Mesendoderm (in vitro differentiated cells): Measurements from ENCODE around the gene BRI3BP.

Experiments
- DNase-seq: peaks from one replicate; pipeline ENCODE4 v3.0.0; 2013
- H2AK5ac ChIP-seq: 2 replicates; pipeline ENCODE4 v1.6.1; 2013; ENCODE audit warnings: low read length, inconsistent platforms
- H2BK120ac ChIP-seq: 2 replicates; pipeline ENCODE4 v1.6.1; 2013; ENCODE audit warnings: low read depth, mild to moderate bottlenecking, low read length, moderate library complexity, mixed read lengths
- H2BK15ac ChIP-seq: replicated peaks from 2 replicates; pipeline ENCODE4 v1.6.1; 2013; ENCODE audit warnings: low read depth, mild to moderate bottlenecking, moderate library complexity
- H2BK5ac ChIP-seq: 2 replicates; pipeline ENCODE4 v1.6.1; 2013; ENCODE audit warnings: low read length, inconsistent platforms
- H3K18ac ChIP-seq: 2 replicates; pipeline ENCODE4 v1.6.1; 2013; ENCODE audit warnings: mild to moderate bottlenecking, low read length, mixed read lengths
- H3K23ac ChIP-seq: one replicate; pipeline ENCODE4 v1.6.1; 2013; ENCODE audit warnings: low read length
- H3K27ac ChIP-seq: 2 replicates; pipeline ENCODE4 v1.5.1; 2013; ENCODE audit warnings: low read depth, mild to moderate bottlenecking, inconsistent platforms, low read length, moderate library complexity
- H3K27me3 ChIP-seq: 2 replicates; pipeline ENCODE4 v1.6.1; 2013; ENCODE audit warnings: low read length, control low read depth, mild to moderate bottlenecking, inconsistent platforms; ENCODE audit not compliant: insufficient read depth, poor library complexity
- H3K36me3 ChIP-seq: 2 replicates; pipeline ENCODE4 v1.6.1; 2013; ENCODE audit warnings: low read length, inconsistent platforms; ENCODE audit not compliant: control insufficient read depth, insufficient read depth
- H3K4ac ChIP-seq: one replicate; pipeline ENCODE4 v1.6.1; 2013; ENCODE audit warnings: low read depth, mild to moderate bottlenecking, low read length, moderate library complexity
- H3K4me1 ChIP-seq: 2 replicates; pipeline ENCODE4 v1.6.1; 2013; ENCODE audit warnings: low read depth, low read length, inconsistent platforms; ENCODE audit not compliant: control insufficient read depth
- H3K4me2 ChIP-seq: 2 replicates; pipeline ENCODE4 v1.6.1; 2013; ENCODE audit warnings: low read length
- H3K4me3 ChIP-seq: 2 replicates; pipeline ENCODE4 v1.5.1; 2013; ENCODE audit warnings: mild to moderate bottlenecking, low read length
- H3K56ac ChIP-seq: one replicate; pipeline ENCODE4 v1.6.1; 2013; ENCODE audit warnings: low read length
- H3K79me1 ChIP-seq: 2 replicates; pipeline ENCODE4 v1.6.1; 2013; ENCODE audit warnings: low read length, inconsistent platforms
- H3K79me2 ChIP-seq: 2 replicates; pipeline ENCODE4 v1.6.1; 2013; ENCODE audit warnings: mild to moderate bottlenecking, low read length; ENCODE audit not compliant: control insufficient read depth, insufficient read depth
- H3K9ac ChIP-seq: 2 replicates; pipeline ENCODE4 v1.6.1; 2013; ENCODE audit warnings: low read length, inconsistent platforms
- H4K5ac ChIP-seq: one replicate; pipeline ENCODE4 v1.6.1; 2013; ENCODE audit warnings: low read length
- H4K8ac ChIP-seq: one replicate; pipeline ENCODE4 v1.6.1; 2013; ENCODE audit warnings: low read depth, mild to moderate bottlenecking, control low read depth, low read length, moderate library complexity
- WGBS: extraction: QIAGEN DNeasy Blood & Tissue Kit; methylation state at CpG from one replicate; pipeline ENCODE4 v1.1.7; 2013; ENCODE audit warnings: low lambda C conversion rate, missing lambda C conversion rate; ENCODE audit not compliant: insufficient coverage; ENCODE audit errors: extremely low coverage; 5-methylcytosine and 5-hydroxymethylcytosine counted together

The BRI3BP gene

DNA sequence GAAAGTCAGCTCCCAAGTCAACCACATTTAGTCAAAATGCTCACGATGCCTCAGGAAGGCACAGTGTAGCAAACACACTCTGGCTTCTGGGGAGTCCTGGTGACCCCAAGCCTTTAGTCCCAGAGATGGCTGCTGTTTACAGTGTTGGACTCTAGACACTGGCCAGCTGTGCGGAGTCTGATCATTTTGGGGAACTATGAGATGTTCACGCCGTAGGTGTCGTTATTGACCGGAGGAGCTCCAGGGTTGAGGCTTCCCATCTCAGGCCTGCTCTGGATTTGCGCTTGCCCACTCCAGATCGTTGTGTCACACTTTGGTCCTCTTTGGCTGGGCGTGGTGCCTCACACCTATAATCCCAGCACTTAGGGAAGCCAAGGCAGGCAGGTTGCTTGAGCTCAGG lies 27.7 kb downstream of the BRI3BP start:
- no peak for DNase-seq
- no peak overlapping the region for H3K27ac ChIP-seq
- no peak overlapping the region for H4K8ac ChIP-seq
- no peak overlapping the region for H3K18ac ChIP-seq
- no peak overlapping the region for H3K56ac ChIP-seq
- H3K4me1 ChIP-seq, result no peaks in the 10 kb centered on the region
- H3K79me1 ChIP-seq, result no peaks in the 10 kb centered on the region
- H3K79me2 ChIP-seq, result no peaks in the 10 kb centered on the region
- H3K4me2 ChIP-seq, result no peak overlapping the region
- no peak overlapping the region for H3K9ac ChIP-seq
- H2BK5ac ChIP-seq, result no peak overlapping the region
- H2BK15ac ChIP-seq, result no peak overlapping the region
- H3K36me3 ChIP-seq, result peaks cover 2% of the 10 kb centered on the region
- no peaks in the 10 kb centered on the region for H3K27me3 ChIP-seq
- H2BK120ac ChIP-seq, result no peak overlapping the region
- no peak overlapping the region for H2AK5ac ChIP-seq
- H4K5ac ChIP-seq, result no peak overlapping the region
- H3K4me3 ChIP-seq, result no peak overlapping the region
- no peak overlapping the region for H3K23ac ChIP-seq
- WGBS, result no CpG with 5 or more reads among the region's 9 CpGs
- H3K4ac ChIP-seq, result no peak overlapping the region

DNA sequence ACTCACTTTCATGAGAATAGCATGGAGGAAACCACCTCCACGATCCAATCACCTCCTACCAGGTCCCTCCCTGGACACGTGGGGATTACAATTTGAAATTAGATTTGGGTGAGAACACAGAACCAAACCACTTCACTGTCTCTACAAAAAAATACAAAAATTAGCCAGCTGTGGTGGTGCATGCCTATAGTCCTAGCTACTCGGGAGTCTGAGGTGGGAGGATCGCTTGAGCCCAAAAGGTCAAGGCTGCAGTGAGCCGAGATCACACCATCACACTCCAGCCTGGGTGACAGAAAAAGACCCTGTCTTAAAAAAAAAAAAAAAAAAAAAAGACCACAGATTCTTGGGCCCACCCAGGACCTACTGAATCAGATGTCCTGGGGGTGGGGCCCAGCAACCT lies 28.3 kb downstream of the BRI3BP start:
- H3K4me2 ChIP-seq, result no peak overlapping the region
- no peak overlapping the region for H3K56ac ChIP-seq
- H3K79me1 ChIP-seq, result no peaks in the 10 kb centered on the region
- no peak overlapping the region for H3K9ac ChIP-seq
- no peak overlapping the region for H3K4me3 ChIP-seq
- no peak overlapping the region for H4K5ac ChIP-seq
- WGBS, result no CpG with 5 or more reads among the region's 5 CpGs
- no peak overlapping the region for H2BK5ac ChIP-seq
- no peak overlapping the region for H2BK15ac ChIP-seq
- no peak overlapping the region for H2BK120ac ChIP-seq
- H3K18ac ChIP-seq, result no peak overlapping the region
- H3K4me1 ChIP-seq, result no peaks in the 10 kb centered on the region
- H4K8ac ChIP-seq, result no peak overlapping the region
- no peaks in the 10 kb centered on the region for H3K79me2 ChIP-seq
- no peaks in the 10 kb centered on the region for H3K27me3 ChIP-seq
- H3K27ac ChIP-seq, result no peak overlapping the region
- H3K36me3 ChIP-seq, result peaks cover 2% of the 10 kb centered on the region
- no peak overlapping the region for H3K23ac ChIP-seq
- no peak overlapping the region for H3K4ac ChIP-seq
- no peak for DNase-seq
- H2AK5ac ChIP-seq, result no peak overlapping the region

DNA sequence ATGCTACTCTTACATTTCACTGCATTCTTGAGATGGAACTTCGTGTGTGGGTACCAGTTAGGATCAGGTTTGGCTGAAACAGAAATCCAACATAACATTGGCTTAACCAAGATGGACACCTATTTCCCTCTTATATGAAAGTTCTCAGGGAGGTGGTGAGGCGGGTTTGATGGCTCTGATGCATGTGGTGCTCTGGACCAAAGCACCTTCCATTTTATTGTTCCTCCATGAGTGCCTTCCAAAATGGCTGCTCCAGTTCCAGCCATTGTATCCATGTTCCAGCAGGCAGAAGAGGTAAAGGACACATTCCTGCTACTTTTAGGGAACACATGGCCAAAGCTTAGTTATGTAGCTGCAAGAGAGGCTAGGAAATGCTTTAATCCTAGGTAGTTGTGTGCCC lies 29.6 kb downstream of the BRI3BP start:
- Histone ChIP-seq H3K18ac (no peak overlapping the region), H3K36me3 (peaks cover 2% of the 10 kb centered on the region), H4K8ac (no peak overlapping the region), H3K4me3 (no peak overlapping the region), H4K5ac (no peak overlapping the region), H3K23ac (no peak overlapping the region), H3K4me1 (no peaks in the 10 kb centered on the region), H2BK120ac (no peak overlapping the region), H3K56ac (no peak overlapping the region), H2BK5ac (no peak overlapping the region), H2AK5ac (no peak overlapping the region), H3K27ac (no peak overlapping the region), H3K79me1 (no peaks in the 10 kb centered on the region), H3K4ac (no peak overlapping the region), H3K9ac (no peak overlapping the region), H3K27me3 (no peaks in the 10 kb centered on the region), H2BK15ac (no peak overlapping the region), H3K79me2 (no peaks in the 10 kb centered on the region), H3K4me2 (no peak overlapping the region)
- no CpG with 5 or more reads among the region's 2 CpGs for WGBS
- DNase-seq, result no peak

DNA sequence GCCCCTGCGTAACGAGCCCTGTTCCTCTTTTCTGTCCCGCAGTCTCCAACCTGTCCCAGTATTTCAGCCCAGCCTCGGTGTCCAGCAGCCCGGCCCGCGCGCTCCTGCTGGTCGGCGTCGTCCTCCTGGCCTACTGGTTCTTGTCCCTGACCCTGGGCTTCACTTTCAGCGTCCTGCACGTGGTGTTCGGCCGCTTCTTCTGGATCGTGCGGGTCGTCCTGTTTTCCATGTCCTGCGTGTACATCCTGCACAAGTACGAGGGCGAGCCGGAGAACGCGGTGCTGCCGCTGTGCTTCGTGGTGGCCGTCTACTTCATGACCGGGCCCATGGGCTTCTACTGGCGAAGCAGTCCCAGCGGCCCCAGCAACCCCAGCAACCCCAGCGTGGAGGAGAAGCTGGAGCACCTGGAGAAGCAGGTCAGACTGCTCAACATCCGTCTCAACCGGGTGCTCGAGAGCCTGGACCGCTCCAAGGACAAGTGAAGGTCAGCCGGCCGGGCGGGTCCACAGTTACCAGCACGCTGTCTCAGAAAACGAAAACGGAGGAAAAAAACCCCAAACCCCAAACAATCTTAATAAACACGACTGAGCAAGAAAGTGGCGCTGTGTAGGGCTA lies 31.6 kb downstream of the BRI3BP start:
- no peaks in the 10 kb centered on the region for H3K27me3 ChIP-seq
- no peaks in the 10 kb centered on the region for H3K79me1 ChIP-seq
- H3K4me3 ChIP-seq, result no peak overlapping the region
- H2AK5ac ChIP-seq, result no peak overlapping the region
- H3K27ac ChIP-seq, result no peak overlapping the region
- no peaks in the 10 kb centered on the region for H3K4me1 ChIP-seq
- no peak overlapping the region for H3K4me2 ChIP-seq
- no peak overlapping the region for H2BK5ac ChIP-seq
- no peak overlapping the region for H3K4ac ChIP-seq
- no peaks in the 10 kb centered on the region for H3K79me2 ChIP-seq
- no peak overlapping the region for H3K23ac ChIP-seq
- no peak overlapping the region for H3K18ac ChIP-seq
- no peak overlapping the region for H2BK15ac ChIP-seq
- no peak overlapping the region for H3K9ac ChIP-seq
- H2BK120ac ChIP-seq, result no peak overlapping the region
- WGBS, result no CpG with 5 or more reads among the region's 43 CpGs
- H4K5ac ChIP-seq, result no peak overlapping the region
- no peak overlapping the region for H4K8ac ChIP-seq
- no peak for DNase-seq
- no peak overlapping the region for H3K56ac ChIP-seq
- no peaks in the 10 kb centered on the region for H3K36me3 ChIP-seq

DNA sequence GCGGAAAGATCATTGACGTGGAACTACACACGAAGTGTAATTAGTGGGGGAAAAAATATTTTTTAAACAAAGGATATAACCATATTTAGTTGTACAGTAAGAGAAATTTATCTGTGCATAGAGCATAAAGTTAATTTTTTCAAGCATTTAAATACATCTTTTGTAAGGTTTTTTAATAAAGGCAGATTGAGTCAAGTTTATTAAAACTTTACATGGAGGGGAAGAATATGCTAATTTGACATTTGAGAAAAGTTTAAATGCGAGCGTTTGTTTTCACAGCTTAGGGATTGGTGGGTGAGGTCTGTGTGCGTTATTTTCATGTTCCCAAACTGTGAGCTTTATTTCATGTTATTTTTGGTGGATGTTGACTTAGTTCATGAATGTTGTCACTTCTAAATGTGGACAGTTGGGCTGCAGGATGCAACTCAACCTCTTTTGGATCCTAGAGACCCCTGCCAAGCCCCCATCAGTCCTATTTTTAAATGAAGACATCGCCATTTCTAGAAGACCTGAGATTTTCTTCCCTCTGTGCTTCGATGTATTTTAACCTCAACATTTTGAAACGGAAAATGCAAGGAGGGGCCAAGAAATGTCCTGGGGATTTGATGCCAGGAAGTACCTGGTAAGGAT lies 32.3 kb downstream of the BRI3BP start:
- Histone ChIP-seq H3K23ac (no peak overlapping the region), H2BK120ac (no peak overlapping the region), H3K9ac (no peak overlapping the region), H3K4me3 (no peak overlapping the region), H2AK5ac (no peak overlapping the region), H4K8ac (no peak overlapping the region), H3K18ac (no peak overlapping the region), H3K56ac (no peak overlapping the region), H2BK15ac (no peak overlapping the region), H4K5ac (no peak overlapping the region), H3K36me3 (no peaks in the 10 kb centered on the region), H3K4me2 (no peak overlapping the region), H2BK5ac (no peak overlapping the region), H3K4ac (no peak overlapping the region), H3K79me2 (no peaks in the 10 kb centered on the region), H3K79me1 (no peaks in the 10 kb centered on the region), H3K27me3 (no peaks in the 10 kb centered on the region), H3K27ac (no peak overlapping the region), H3K4me1 (no peaks in the 10 kb centered on the region)
- no peak for DNase-seq
- no CpG with 5 or more reads among the region's 9 CpGs for WGBS

DNA sequence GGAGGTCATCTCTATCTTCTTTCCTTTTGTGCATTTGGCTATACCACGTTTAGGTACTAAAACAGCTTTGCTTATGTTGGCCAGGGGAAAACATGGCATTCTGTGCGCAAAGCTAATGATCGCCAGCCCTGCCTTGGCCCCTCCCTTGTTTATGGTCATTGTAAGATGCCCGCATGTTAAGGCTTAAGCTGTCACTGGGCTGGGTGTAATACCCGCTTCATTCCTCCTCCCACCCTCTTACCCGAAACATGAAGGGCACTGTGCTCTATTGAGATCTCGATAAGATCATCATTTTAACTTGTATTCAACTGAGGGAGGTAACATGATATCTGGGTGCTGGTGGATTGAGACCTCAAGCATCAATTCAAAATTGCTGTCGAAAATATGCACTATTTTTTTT lies 34.7 kb downstream of the BRI3BP start:
- Histone ChIP-seq H3K79me1 (no peaks in the 10 kb centered on the region), H3K27ac (no peak overlapping the region), H3K18ac (no peak overlapping the region), H3K56ac (no peak overlapping the region), H2BK120ac (no peak overlapping the region), H3K4me2 (no peak overlapping the region), H3K27me3 (no peaks in the 10 kb centered on the region), H3K79me2 (no peaks in the 10 kb centered on the region), H2AK5ac (no peak overlapping the region), H3K4me1 (no peaks in the 10 kb centered on the region), H2BK5ac (no peak overlapping the region), H3K4me3 (no peak overlapping the region), H3K36me3 (no peaks in the 10 kb centered on the region), H3K4ac (no peak overlapping the region), H3K23ac (no peak overlapping the region), H2BK15ac (no peak overlapping the region), H4K5ac (no peak overlapping the region), H4K8ac (no peak overlapping the region), H3K9ac (no peak overlapping the region)
- WGBS, result no CpG with 5 or more reads among the region's 8 CpGs
- no peak for DNase-seq
